Type B pancreatic cell (in vitro differentiated cells): ENCODE results near the gene ENG. TPM values are rescaled to one million over a fixed set of nuclear protein-coding genes. Genes with fewer than 3 reads are reported as not detected.

ENCODE experiments used
- DNase-seq: peaks from one replicate; pipeline ENCODE4 v3.0.0; 2021; ENCODE audit warnings: mixed read lengths; ENCODE audit not compliant: unreplicated experiment; ENCODE audit errors: extremely low spot score
- H3K27ac Mint-ChIP-seq: 2 replicates; pipeline ENCODE4 v1.8.0; 2021; ENCODE audit warnings: mild to moderate bottlenecking, mixed read lengths
- H3K27me3 Mint-ChIP-seq: 2 replicates; pipeline ENCODE4 v1.8.0; 2021; ENCODE audit warnings: mixed read lengths
- H3K36me3 Mint-ChIP-seq: 2 replicates; pipeline ENCODE4 v1.8.0; 2021; ENCODE audit warnings: mixed read lengths
- H3K4me1 Mint-ChIP-seq: one replicate; pipeline ENCODE4 v1.8.0; 2021; ENCODE audit warnings: mixed read lengths; ENCODE audit not compliant: unreplicated experiment
- H3K4me3 Mint-ChIP-seq: 2 replicates; pipeline ENCODE4 v1.8.0; 2021; ENCODE audit warnings: mild to moderate bottlenecking, mixed read lengths
- H3K9me3 Mint-ChIP-seq: 2 replicates; pipeline ENCODE4 v1.8.0; 2021; ENCODE audit warnings: mixed read lengths
- total RNA-seq: library from RNA; stranded (reverse); gene quantifications from 2 replicates; pipeline ENCODE4 v1.2.1, GENCODE V29; 2021; ENCODE audit warnings: low replicate concordance
- TF ChIP-seq, protein P1 (sequence below): fragments of 200-600 bp; sonication (generic); conservative IDR thresholded peaks from 2 replicates; pipeline ENCODE4 v1.5.0; 2021; ENCODE audit warnings: antibody characterized with exemption, mild to moderate bottlenecking

The ENG gene
- total RNA-seq, 1 donor from 2014 or later = 1.6 TPM

DNA sequence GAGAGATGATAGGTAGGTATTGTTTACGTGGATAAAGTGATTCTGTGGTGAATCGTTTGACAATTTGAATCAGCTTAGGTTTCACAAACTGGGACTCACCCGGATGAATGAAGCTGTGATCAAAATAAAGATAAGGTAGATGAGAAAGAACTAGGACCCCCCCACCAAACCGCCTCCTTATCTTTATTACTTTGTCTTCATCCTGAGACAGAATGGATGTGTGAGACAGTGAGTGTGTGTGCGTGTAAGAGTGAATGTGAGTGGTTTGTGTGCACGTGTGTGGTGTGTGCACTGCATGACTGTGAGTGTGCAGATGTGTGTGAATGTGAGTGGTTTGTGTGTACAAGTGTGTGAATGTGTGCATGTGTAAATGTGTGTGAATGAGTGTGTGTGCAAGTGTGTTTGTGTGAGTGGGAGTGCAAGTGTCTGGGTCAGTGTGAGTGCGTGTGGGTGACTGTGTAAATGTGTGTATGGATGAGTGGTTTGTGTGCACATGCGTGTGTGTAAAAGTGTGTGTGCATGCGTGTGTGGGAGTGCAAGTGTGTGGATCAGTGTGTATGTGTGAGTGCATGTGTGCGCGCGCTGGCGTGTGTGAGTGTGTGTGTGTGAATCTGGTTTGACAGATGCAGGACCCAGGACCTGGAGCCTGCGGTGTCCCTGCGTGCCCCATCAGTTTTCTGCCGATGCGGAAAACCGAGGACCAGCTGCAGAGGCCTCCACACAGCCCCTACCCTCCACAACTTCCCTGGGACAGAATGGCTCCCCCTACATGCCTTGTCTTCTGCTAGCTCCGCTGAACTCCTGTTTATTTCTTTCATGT is 11.4 kb upstream of the ENG start:
- Mint-ChIP-seq H3K27me3 (no peaks in the 10 kb centered on the region), H3K9me3 (no peaks in the 10 kb centered on the region), H3K4me1 (peaks cover 22% of the 10 kb centered on the region), H3K36me3 (peaks cover 7% of the 10 kb centered on the region), H3K27ac (no peak overlapping the region), H3K4me3 (no peak overlapping the region)
- TF ChIP-seq, protein P1, sequence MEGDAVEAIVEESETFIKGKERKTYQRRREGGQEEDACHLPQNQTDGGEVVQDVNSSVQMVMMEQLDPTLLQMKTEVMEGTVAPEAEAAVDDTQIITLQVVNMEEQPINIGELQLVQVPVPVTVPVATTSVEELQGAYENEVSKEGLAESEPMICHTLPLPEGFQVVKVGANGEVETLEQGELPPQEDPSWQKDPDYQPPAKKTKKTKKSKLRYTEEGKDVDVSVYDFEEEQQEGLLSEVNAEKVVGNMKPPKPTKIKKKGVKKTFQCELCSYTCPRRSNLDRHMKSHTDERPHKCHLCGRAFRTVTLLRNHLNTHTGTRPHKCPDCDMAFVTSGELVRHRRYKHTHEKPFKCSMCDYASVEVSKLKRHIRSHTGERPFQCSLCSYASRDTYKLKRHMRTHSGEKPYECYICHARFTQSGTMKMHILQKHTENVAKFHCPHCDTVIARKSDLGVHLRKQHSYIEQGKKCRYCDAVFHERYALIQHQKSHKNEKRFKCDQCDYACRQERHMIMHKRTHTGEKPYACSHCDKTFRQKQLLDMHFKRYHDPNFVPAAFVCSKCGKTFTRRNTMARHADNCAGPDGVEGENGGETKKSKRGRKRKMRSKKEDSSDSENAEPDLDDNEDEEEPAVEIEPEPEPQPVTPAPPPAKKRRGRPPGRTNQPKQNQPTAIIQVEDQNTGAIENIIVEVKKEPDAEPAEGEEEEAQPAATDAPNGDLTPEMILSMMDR = no peak
- DNase-seq = no peak

DNA sequence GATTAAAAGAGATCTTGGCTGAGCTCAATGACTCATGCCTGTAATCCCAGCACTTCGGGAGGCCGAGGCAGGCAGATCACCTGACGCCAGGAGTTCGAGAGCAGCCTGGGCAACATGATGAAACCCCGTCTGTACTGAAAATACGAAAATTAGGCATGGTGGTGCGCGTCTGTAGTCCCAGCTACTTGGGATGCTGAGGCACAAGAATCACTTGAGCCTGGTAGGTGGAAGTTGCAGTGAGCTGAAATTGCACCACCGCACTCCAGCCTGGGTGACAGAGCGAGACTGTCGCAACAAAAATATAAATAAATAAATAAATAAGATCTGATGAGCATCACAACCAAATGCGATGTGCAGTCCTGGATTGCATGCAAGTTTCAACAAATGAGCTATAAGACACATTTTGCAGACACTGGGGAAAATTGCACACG is 8.7 kb upstream of the ENG start:
- Mint-ChIP-seq H3K27ac (no peak overlapping the region), H3K36me3 (peaks cover 3% of the 10 kb centered on the region), H3K4me3 (no peak overlapping the region), H3K27me3 (no peaks in the 10 kb centered on the region), H3K9me3 (no peaks in the 10 kb centered on the region), H3K4me1 (peaks cover 22% of the 10 kb centered on the region)
- TF ChIP-seq, protein P1 = no peak
- no peak for DNase-seq

DNA sequence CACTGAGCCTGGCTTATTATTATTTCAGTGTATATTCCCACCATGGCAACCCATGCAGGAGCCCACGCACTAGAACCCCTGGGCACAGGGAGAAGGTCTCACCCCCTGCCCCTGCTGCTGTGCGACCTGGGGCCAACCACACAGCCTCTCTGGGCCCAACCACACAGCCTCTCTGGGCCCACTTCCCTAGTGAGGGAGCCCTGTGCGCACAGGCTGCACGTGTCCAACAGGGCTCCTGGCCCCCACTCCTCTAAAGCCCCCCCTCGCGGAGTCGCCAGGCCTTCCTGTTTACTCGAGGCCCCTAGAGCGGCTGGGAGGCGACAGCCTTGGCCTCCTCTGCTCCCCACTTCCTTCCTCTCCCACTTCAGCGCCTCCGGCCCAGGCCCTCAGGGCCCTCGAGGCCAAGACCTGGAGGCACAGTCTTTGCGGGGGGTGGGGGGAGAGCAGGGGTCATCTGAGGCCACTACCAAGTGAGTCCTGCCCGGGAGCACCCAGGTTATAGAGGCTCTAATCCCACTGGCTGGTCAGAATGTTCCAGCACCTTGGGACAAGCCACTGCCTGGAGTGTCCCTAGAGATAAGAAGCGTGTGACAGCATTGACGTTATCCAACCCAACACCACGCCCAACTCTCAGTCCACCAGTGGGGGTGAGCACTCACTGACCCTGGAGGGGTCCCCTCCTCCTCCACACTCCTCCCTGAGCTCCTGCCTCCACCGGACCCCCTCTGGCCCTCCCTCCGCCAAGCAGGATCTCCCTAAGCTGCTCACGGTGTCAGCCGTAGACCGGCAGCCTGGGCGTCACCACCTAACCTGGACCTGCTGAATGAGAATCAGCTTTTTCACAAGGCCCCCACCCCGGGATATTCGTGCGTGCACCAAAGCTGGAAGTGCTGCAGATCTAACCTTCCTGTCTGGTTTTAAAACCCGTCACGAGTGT is 7.9 kb upstream of the ENG start:
- Mint-ChIP-seq H3K36me3 (peaks cover 3% of the 10 kb centered on the region), H3K27ac (no peak overlapping the region), H3K9me3 (no peaks in the 10 kb centered on the region), H3K4me1 (peaks cover 26% of the 10 kb centered on the region), H3K4me3 (no peak overlapping the region), H3K27me3 (no peaks in the 10 kb centered on the region)
- TF ChIP-seq, protein P1 = no peak
- DNase-seq = no peak

DNA sequence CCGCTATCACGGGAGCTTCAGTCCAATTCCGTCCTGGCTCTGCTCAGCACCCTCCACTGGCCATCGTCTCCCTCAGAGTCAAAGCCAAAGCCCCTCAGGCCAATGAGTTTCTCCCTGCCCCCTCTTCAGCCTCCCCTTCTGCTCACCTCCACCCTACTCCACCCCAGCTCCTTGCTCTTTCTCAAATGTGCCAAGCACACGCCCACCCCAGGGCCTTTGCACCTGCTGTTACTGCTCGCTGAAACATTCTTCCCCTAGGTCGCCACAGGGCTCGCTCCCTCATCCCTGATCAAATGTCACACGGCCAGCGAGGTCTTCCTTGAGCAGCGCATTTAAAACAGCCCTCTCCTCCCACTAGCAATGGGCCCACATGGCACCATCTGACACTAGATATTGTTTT is 6.3 kb upstream of the ENG start:
- no peak overlapping the region for H3K27ac Mint-ChIP-seq
- H3K27me3 Mint-ChIP-seq = no peaks in the 10 kb centered on the region
- H3K4me3 Mint-ChIP-seq = no peak overlapping the region
- peaks cover 27% of the 10 kb centered on the region for H3K4me1 Mint-ChIP-seq
- peaks cover 2% of the 10 kb centered on the region for H3K36me3 Mint-ChIP-seq
- no peaks in the 10 kb centered on the region for H3K9me3 Mint-ChIP-seq
- no peak for DNase-seq
- TF ChIP-seq, protein P1 = no peak

DNA sequence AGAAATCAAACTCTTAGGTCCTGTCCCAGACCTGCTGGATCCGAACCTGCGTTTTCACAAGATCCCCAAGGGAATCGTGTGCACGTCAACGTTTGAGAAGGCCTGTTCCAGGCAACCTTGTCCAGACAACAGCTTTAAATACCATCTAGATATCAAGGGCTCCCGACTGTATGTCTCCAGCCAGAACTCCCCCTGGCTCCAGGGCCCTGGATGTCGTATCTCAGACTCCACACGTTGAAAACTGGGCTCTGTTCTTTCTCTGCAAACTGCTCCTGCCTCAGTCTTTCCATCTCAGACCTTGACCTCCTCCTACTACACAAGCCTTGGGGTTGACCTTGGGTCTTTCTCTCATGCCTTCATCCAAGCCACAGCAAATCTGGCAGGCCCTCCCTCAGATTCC is 5.8 kb upstream of the ENG start:
- TF ChIP-seq, protein P1 = no peak
- Mint-ChIP-seq H3K27ac (no peak overlapping the region), H3K36me3 (no peaks in the 10 kb centered on the region), H3K4me1 (peaks cover 24% of the 10 kb centered on the region), H3K9me3 (no peaks in the 10 kb centered on the region), H3K27me3 (no peaks in the 10 kb centered on the region), H3K4me3 (no peak overlapping the region)
- no peak for DNase-seq
